ENCODE measurements around the gene FER. TPM values are rescaled to one million over a fixed set of nuclear protein-coding genes. Genes with fewer than 3 reads are reported as not detected.

FER gene
- total and polyA plus RNA-seq, 10 of the 15 experiments (the other 5 are each of a cell fraction or from before 2014, with no cell fraction given), result 4.4 to 19.1 (median 9.6) TPM

DNA sequence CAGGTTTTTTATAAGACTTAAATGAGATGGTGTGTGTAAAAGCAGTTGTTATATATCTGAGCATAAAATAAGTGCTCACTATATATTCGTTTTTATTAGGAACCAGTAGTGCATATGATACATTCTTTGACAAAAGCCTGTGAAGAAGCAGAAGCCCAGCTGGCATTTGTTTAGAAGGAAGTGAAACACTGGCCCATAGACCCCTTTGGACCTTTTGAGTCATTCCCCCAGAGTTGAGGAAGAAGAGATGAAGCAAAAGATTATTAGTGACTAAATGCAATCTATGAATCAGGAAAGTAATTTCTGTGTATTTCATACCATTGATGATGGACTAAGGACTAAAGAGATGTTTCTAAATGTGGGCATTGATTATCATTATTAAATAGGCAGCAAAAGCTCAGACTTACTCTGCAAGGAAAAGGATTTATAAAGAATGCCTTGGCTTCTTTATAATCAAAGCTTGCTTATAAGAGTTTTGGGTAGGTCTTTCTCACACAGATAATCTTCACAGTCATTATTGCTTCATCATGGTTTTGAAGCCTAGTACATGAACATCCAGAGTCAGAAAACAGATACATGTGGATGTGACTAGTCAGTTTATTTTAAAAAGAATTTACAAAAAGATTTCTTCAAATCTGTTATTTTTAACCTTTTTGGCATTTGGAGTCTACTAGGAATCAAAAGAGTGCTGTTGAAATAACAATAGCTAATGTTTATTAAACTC lies 16.9 kb upstream of the FER start (continued):
- TF ChIP-seq IRF4 (IDR thresholded peaks at IDR 0.05; ENCODE audit: low read depth, low read length) (peak; percentile 90), EP300 (IDR thresholded peaks at IDR 0.05; ENCODE audit: borderline replicate concordance in 1 of 2, control insufficient read depth in 1 of 2, low read depth in 2 of 2, low read length in 2 of 2) (peak in 1 of 2 experiments; percentile 82; a peak in 1 of 4 replicates), ASH2L (IDR thresholded peaks at IDR 0.05; ENCODE audit: borderline replicate concordance, low read depth) (no peak), NFIC (IDR thresholded peaks at IDR 0.05; ENCODE audit: low read depth, low read length) (peak; percentile 86), ETV6 (conservative IDR thresholded peaks at IDR 0.05 in 1 of 2, IDR thresholded peaks at IDR 0.05 in 1 of 2; ENCODE audit: borderline replicate concordance in 1 of 2, low read depth in 1 of 2) (peak in 1 of 2 experiments; percentile 88; a peak in 2 of 4 replicates), CHD2 (IDR thresholded peaks at IDR 0.05; ENCODE audit: borderline replicate concordance, low read depth, low read length) (no peak), NFYB (IDR thresholded peaks at IDR 0.05; ENCODE audit: insufficient read depth, low read depth, low read length) (no peak), RELA (IDR thresholded peaks at IDR 0.05; ENCODE audit: borderline replicate concordance, partially characterized antibody) (no peak), RUNX3 (IDR thresholded peaks at IDR 0.05; ENCODE audit: low read length) (peak; percentile 72), GABPA (IDR thresholded peaks at IDR 0.05; ENCODE audit: low read depth) (peak; percentile 38; the same call in 1 of the 2 replicates), TCF12 (IDR thresholded peaks at IDR 0.05; ENCODE audit: low read depth, low read length) (peak; percentile 94), BCL11A (IDR thresholded peaks at IDR 0.05; ENCODE audit: low read depth, low read length) (peak; percentile 89), ZBED1 (IDR thresholded peaks at IDR 0.05; ENCODE audit: borderline replicate concordance) (0 out of 2 replicates have a peak, but pooled peaks have one; percentile 26), MTA3 (IDR thresholded peaks at IDR 0.05; ENCODE audit: borderline replicate concordance, low read length) (0 out of 2 replicates have a peak, but pooled peaks have one; percentile 38), IKZF1 (conservative IDR thresholded peaks at IDR 0.05) (0 out of 2 replicates have a peak, but pooled peaks have one; percentile 26), PAX5 (IDR thresholded peaks at IDR 0.05; ENCODE audit: borderline replicate concordance, low read depth, low read length) (peak; percentile 42; the same call in 1 of the 2 replicates), MTA2 (IDR thresholded peaks at IDR 0.05; ENCODE audit: low read depth) (peak; percentile 44; the same call in 1 of the 2 replicates), WRNIP1 (IDR thresholded peaks at IDR 0.05; ENCODE audit: borderline replicate concordance, low read depth, low read length) (no peak)
- TF ChIP-seq, protein P1, sequence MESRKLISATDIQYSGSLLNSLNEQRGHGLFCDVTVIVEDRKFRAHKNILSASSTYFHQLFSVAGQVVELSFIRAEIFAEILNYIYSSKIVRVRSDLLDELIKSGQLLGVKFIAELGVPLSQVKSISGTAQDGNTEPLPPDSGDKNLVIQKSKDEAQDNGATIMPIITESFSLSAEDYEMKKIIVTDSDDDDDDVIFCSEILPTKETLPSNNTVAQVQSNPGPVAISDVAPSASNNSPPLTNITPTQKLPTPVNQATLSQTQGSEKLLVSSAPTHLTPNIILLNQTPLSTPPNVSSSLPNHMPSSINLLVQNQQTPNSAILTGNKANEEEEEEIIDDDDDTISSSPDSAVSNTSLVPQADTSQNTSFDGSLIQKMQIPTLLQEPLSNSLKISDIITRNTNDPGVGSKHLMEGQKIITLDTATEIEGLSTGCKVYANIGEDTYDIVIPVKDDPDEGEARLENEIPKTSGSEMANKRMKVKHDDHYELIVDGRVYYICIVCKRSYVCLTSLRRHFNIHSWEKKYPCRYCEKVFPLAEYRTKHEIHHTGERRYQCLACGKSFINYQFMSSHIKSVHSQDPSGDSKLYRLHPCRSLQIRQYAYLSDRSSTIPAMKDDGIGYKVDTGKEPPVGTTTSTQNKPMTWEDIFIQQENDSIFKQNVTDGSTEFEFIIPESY (IDR thresholded peaks at IDR 0.05), result no peak
